Measurements from ENCODE around the gene HGD. TPM values are rescaled to one million over a fixed set of nuclear protein-coding genes. Genes with fewer than 3 reads are reported as not detected.
"Not testable (repeated sequence)": the region's sequence is repeated elsewhere in the genome, so short reads cannot be mapped to it uniquely, and the experiment has no call there.

The HGD gene
- total RNA-seq, 1 donor: 0.43 TPM

GRCh38 chr3:120641696-120642246 lies 40.3 kb downstream of the HGD start:
- H3K4me3 ChIP-seq (ENCODE audit: low read depth, low read length): no peak overlapping the region
- no peak for TF ChIP-seq CTCF (IDR thresholded peaks at IDR 0.05; ENCODE audit: insufficient read depth, low read depth, low read length)
- no peak for DNase-seq (ENCODE audit: low read depth)

- no peak overlapping the region for H3K4me3 ChIP-seq (ENCODE audit: low read depth, low read length)
- no peak for TF ChIP-seq CTCF (IDR thresholded peaks at IDR 0.05; ENCODE audit: insufficient read depth, low read depth, low read length)
- no peak for DNase-seq (ENCODE audit: low read depth)
These were observed 41.8 kb downstream of the HGD start for GRCh38 chr3:120640231-120640630.

GRCh38 chr3:120638820-120639219 lies 43.2 kb downstream of the HGD start:
- H3K4me3 ChIP-seq (ENCODE audit: low read depth, low read length); DNase-seq (ENCODE audit: low read depth): not testable (repeated sequence)

GRCh38 chr3:120637851-120638559 lies 44.0 kb downstream of the HGD start:
- TF ChIP-seq CTCF (IDR thresholded peaks at IDR 0.05; ENCODE audit: insufficient read depth, low read depth, low read length): no peak
- no peak overlapping the region for H3K4me3 ChIP-seq (ENCODE audit: low read depth, low read length)
- DNase-seq (ENCODE audit: low read depth): no peak

- TF ChIP-seq CTCF (IDR thresholded peaks at IDR 0.05; ENCODE audit: insufficient read depth, low read depth, low read length): no peak
- peak; percentile 33 for DNase-seq (ENCODE audit: low read depth)
- H3K4me3 ChIP-seq (ENCODE audit: low read depth, low read length): no peak overlapping the region
These were observed 45.1 kb downstream of the HGD start for GRCh38 chr3:120636795-120637401.

GRCh38 chr3:120634539-120634938 lies 47.5 kb downstream of the HGD start:
- H3K4me3 ChIP-seq (ENCODE audit: low read depth, low read length): no peak overlapping the region
- DNase-seq (ENCODE audit: low read depth): no peak
- TF ChIP-seq CTCF (IDR thresholded peaks at IDR 0.05; ENCODE audit: insufficient read depth, low read depth, low read length): no peak

- DNase-seq (ENCODE audit: low read depth): no peak
- H3K4me3 ChIP-seq (ENCODE audit: low read depth, low read length): no peak overlapping the region
These were observed 56.9 kb downstream of the HGD start for GRCh38 chr3:120625159-120625586.

More at GRCh38 chr3:120625159-120625586, 56.9 kb downstream of the HGD start:
- TF ChIP-seq CTCF (IDR thresholded peaks at IDR 0.05; ENCODE audit: insufficient read depth, low read depth, low read length): no peak
